Activated CD8-positive, alpha-beta T cell treated with anti-CD3 and anti-CD28 coated beads for 36 hours (primary cell): ENCODE data around the gene MYOC. TPM values are rescaled to one million over a fixed set of nuclear protein-coding genes. Genes with fewer than 3 reads are reported as not detected.

Experiments used
- ATAC-seq: fragments of 200-7000 bp; cut with Tn5 transposase; one replicate; pipeline ENCODE4 v1.10.0; 2021; ENCODE audit warnings: mild to moderate bottlenecking, moderate library complexity
- CTCF ChIA-PET: fragments of 350-600 bp; sonication (Branson Sonifier 250); formaldehyde crosslinking; loops from one replicate; lab custom pipeline; 2021; ENCODE audit warnings: antibody characterized with exemption; lab: Charles Lee
- POLR2A ChIA-PET: fragments of 350-600 bp; sonication (Branson Sonifier 250); formaldehyde crosslinking; loops from one replicate; lab custom pipeline; 2021; ENCODE audit warnings: antibody characterized with exemption; lab: Charles Lee
- DNase-seq: peaks from one replicate; pipeline ENCODE4 v3.0.0-alpha.2; 2020
- H3K27ac Mint-ChIP-seq: one replicate; pipeline ENCODE4 v1.8.0; 2021; ENCODE audit warnings: mild to moderate bottlenecking, mixed read lengths
- H3K27me3 Mint-ChIP-seq: one replicate; pipeline ENCODE4 v1.8.0; 2021; ENCODE audit warnings: mixed read lengths
- H3K36me3 Mint-ChIP-seq: one replicate; pipeline ENCODE4 v1.8.0; 2021; ENCODE audit warnings: low read depth, mixed read lengths
- H3K4me1 Mint-ChIP-seq: one replicate; pipeline ENCODE4 v1.8.0; 2021; ENCODE audit warnings: low read depth, mixed read lengths
- H3K4me3 Mint-ChIP-seq: one replicate; pipeline ENCODE4 v1.8.0; 2021; ENCODE audit warnings: mild to moderate bottlenecking, moderate library complexity, mixed read lengths
- H3K9me3 Mint-ChIP-seq: one replicate; pipeline ENCODE4 v1.8.0; 2021; ENCODE audit warnings: mixed read lengths
- intact Hi-C: fragments of 100-400 bp; cut with micrococcal nuclease; formaldehyde crosslinking; loops from one replicate; pipeline ENCODE4 v1.10.0; 2022
- total RNA-seq, 2 experiments: library from RNA; stranded (reverse); gene quantifications; one replicate each; pipeline ENCODE4 v1.2.3, GENCODE V29; 2021
- TF ChIP-seq, protein P1 (sequence below): fragments of 200-600 bp; IDR thresholded peaks from one replicate; pipeline ENCODE4 v1.8.0; 2022; ENCODE audit warnings: antibody characterized with exemption, mild to moderate bottlenecking

Gene MYOC
- total RNA-seq, 2 experiments from 2014 or later = not detected

DNA sequence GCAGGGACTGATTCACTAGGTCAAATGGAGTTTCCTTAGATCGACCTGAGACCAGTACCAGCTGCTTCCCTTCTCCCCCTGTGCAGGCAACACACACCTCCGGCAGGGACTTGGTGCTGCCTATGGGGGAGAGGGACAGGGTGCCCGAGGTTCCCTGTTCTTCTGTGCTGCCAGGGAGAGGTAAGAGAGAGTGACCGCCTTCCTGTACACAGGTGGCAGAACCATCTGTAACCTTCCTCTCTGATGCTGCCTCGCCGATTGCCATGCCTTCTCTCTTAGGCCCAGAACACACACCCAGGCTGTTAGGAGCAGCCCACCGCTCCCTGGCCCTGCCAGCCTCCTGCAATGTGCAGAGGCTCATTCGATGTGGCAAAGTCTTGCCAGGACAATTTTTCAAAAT is 9.3 kb downstream of the MYOC start:
- ATAC-seq = no peak
- TF ChIP-seq, protein P1, sequence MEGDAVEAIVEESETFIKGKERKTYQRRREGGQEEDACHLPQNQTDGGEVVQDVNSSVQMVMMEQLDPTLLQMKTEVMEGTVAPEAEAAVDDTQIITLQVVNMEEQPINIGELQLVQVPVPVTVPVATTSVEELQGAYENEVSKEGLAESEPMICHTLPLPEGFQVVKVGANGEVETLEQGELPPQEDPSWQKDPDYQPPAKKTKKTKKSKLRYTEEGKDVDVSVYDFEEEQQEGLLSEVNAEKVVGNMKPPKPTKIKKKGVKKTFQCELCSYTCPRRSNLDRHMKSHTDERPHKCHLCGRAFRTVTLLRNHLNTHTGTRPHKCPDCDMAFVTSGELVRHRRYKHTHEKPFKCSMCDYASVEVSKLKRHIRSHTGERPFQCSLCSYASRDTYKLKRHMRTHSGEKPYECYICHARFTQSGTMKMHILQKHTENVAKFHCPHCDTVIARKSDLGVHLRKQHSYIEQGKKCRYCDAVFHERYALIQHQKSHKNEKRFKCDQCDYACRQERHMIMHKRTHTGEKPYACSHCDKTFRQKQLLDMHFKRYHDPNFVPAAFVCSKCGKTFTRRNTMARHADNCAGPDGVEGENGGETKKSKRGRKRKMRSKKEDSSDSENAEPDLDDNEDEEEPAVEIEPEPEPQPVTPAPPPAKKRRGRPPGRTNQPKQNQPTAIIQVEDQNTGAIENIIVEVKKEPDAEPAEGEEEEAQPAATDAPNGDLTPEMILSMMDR = no peak
- ChIA-PET CTCF (interaction anchor here (2.8 to 4.4 kb wide), 3 partner anchors 12 to 342 kb away, joined by 19 to 50 read pairs (median 48); no protein-coding TSS in a partner anchor), POLR2A (interaction anchor here (0.5 kb wide), 1 partner anchor 146 kb away, joined by 3 read pairs; no protein-coding TSS in a partner anchor)
- H3K36me3 Mint-ChIP-seq = no peaks in the 10 kb centered on the region
- DNase-seq = no peak
- H3K4me3 Mint-ChIP-seq = no peak overlapping the region
- H3K4me1 Mint-ChIP-seq = peaks cover 4% of the 10 kb centered on the region
- peaks cover 2% of the 10 kb centered on the region for H3K27me3 Mint-ChIP-seq
- no peaks in the 10 kb centered on the region for H3K9me3 Mint-ChIP-seq
- intact Hi-C loops = no loop called here
- no peak overlapping the region for H3K27ac Mint-ChIP-seq

DNA sequence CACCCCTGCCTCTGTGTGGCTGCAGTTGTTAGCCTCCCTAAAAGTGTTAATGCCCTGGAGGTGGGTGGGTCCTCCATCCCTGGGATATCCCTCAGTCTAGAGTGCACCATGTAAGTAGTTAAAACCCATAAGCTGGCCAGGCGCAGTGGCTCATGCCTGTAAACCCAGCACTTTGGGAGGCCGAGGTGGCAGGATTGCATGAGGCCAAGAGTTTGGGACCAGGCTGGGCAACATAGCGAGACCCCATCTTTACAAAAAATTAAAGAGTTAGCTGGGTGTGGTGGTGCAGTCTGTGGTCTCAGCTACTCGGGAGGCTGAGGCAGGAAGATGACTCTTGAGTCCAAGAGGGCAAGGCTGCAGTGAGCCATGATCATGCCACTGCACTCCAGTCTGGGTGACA is 10.3 kb downstream of the MYOC start:
- no peak overlapping the region for H3K4me3 Mint-ChIP-seq
- POLR2A ChIA-PET = interaction anchor here (0.6 kb wide), 1 partner anchor 94 kb away, joined by 3 read pairs; no protein-coding TSS in a partner anchor
- no peaks in the 10 kb centered on the region for H3K9me3 Mint-ChIP-seq

DNA sequence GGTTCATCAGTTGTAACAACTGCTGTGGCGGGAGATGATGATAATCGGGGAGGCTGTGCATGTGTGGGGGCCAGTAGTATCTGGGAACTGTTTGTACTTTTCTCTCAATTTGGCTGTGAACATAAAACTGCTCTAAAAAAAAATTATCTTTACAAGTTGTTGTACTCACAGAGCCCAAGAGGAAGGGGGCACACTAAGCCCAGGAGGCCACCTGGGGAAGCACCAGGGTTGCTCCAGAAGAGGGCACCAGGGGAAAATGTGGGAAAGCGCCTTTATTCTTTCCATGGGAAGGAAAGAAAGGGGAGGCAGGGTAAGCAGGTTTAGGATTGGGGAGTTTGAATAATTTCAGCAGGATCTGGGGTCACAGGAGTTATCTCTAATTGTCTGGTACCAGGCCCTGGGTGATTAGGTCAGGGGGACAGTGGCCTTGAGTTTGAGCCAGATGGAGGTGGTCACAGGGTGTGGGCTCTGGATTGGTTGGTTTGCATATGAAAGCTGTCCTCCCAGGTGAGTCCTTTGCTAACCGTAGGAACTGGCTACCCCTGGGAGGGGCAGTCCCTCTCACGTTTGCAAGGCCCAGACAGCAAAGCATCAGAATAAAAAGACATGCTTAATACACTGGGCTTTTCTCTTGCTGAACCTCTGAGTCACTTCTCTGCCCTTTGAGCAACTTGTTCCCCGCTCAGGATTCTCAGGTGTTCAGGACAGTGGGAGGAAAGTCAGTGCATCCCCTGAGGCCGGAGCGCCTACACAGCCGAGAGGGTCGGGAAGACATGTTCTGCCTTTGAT is 11.2 kb downstream of the MYOC start:
- H3K9me3 Mint-ChIP-seq = no peaks in the 10 kb centered on the region
- ChIA-PET POLR2A (no interaction called here), CTCF (interaction anchor here (1.1 kb wide), 1 partner anchor 14 kb away, joined by 3 read pairs; no protein-coding TSS in a partner anchor)
- peaks cover 2% of the 10 kb centered on the region for H3K27me3 Mint-ChIP-seq
- no peak for DNase-seq
- TF ChIP-seq, protein P1 = no peak
- H3K4me3 Mint-ChIP-seq = no peak overlapping the region
- no peak for ATAC-seq
- no peaks in the 10 kb centered on the region for H3K36me3 Mint-ChIP-seq
- H3K27ac Mint-ChIP-seq = no peak overlapping the region
- intact Hi-C loops = no loop called here
- H3K4me1 Mint-ChIP-seq = peaks cover 4% of the 10 kb centered on the region

More for the DNA sequence above, 10.3 kb downstream of the MYOC start:
- Mint-ChIP-seq H3K4me1 (peaks cover 4% of the 10 kb centered on the region), H3K36me3 (no peaks in the 10 kb centered on the region), H3K27me3 (peaks cover 2% of the 10 kb centered on the region), H3K27ac (no peak overlapping the region)
- CTCF ChIA-PET = interaction anchor here (1.1 kb wide), 1 partner anchor 13 kb away, joined by 3 read pairs; no protein-coding TSS in a partner anchor
- TF ChIP-seq, protein P1 = no peak
- no peak for ATAC-seq
- DNase-seq = no peak
- intact Hi-C loops = no loop called here

DNA sequence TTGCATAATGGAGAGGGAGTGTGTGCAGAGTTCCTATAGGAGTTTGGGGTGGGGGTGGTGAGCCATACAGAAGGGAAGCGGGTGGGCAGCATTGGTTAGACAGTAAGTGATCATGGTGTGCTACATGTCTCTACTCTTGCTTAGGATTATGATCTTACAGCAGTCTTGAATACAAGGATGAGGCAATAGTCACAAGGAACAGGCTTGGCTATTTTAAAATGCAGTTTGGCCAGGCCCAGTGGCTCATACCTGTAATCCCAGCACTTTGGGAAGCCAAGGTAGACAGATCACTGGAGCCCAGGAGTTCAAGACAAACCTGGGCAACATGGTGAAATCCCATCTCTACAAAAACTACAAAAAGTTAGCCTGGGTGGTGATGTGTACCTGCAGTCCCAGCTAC is 12.3 kb downstream of the MYOC start:
- CTCF ChIA-PET = no interaction called here
- intact Hi-C loops = no loop called here
- Mint-ChIP-seq H3K27ac (no peak overlapping the region), H3K4me3 (no peak overlapping the region), H3K4me1 (peaks cover 4% of the 10 kb centered on the region), H3K27me3 (peaks cover 2% of the 10 kb centered on the region), H3K9me3 (no peaks in the 10 kb centered on the region), H3K36me3 (no peaks in the 10 kb centered on the region)
- TF ChIP-seq, protein P1 = no peak
- ATAC-seq (no peak), DNase-seq (no peak)
- POLR2A ChIA-PET = no interaction called here

DNA sequence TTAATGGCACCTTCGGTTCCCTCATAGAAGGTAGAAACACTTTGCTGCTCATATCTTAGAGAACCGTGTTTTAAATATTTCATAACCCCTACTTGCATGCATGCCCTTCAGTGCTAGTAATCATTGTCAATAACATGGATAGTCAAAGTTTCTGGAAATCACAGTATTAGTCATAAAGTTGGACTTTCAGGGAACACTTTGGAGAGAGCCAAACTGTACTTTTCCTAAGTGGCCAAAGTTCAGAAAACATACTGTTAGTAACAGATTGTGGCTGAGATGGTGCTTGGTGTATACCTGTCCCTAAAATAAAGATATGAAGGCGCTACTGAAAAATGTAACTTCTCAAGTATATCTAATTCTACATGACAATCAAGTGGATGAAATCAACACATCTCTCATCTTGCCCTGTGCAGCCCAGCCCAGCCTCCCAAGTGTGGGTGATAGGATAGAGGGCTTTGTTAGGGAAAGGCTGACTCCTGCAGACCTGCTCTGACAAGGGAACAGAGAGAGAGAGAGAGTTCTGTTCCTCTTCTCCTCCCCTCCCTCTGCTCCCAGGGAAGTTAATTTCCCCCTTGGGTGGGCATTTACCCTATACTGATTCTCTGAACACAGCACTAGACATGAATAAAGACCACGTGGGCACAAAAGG is 14.4 kb downstream of the MYOC start:
- H3K27ac Mint-ChIP-seq = no peak overlapping the region
- no peaks in the 10 kb centered on the region for H3K9me3 Mint-ChIP-seq
- DNase-seq (no peak), ATAC-seq (no peak)
- H3K4me1 Mint-ChIP-seq = no peaks in the 10 kb centered on the region
- H3K4me3 Mint-ChIP-seq = no peak overlapping the region
- POLR2A ChIA-PET = no interaction called here
- H3K27me3 Mint-ChIP-seq = peaks cover 2% of the 10 kb centered on the region
- intact Hi-C loops = no loop called here
- TF ChIP-seq, protein P1 = no peak
- no peaks in the 10 kb centered on the region for H3K36me3 Mint-ChIP-seq
- CTCF ChIA-PET = no interaction called here
